ENCODE results near the gene RAB36.

RAB36 gene, protein sequence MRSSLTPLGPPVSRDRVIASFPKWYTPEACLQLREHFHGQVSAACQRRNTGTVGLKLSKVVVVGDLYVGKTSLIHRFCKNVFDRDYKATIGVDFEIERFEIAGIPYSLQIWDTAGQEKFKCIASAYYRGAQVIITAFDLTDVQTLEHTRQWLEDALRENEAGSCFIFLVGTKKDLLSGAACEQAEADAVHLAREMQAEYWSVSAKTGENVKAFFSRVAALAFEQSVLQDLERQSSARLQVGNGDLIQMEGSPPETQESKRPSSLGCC

GRCh38 chr22:23144932-23145877, at the start of gene RAB36:
TSS of gene RAB36 (plus strand) at chr22:23145477. CDS start at chr22:23146617, 1,140 bp downstream.
- DNase-seq (ENCODE audit: low read depth, low spot score), result peak; percentile 100

DNA sequence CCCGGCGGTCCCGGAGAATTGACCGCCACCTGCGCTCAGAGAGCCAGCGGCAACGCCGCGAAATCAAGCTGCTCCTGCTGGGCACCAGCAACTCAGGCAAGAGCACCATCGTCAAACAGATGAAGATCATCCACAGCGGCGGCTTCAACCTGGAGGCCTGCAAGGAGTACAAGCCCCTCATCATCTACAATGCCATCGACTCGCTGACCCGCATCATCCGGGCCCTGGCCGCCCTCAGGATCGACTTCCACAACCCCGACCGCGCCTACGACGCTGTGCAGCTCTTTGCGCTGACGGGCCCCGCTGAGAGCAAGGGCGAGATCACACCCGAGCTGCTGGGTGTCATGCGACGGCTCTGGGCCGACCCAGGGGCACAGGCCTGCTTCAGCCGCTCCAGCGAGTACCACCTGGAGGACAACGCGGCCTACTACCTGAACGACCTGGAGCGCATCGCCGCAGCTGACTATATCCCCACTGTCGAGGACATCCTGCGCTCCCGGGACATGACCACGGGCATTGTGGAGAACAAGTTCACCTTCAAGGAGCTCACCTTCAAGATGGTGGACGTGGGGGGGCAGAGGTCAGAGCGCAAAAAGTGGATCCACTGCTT, 49.4 kb upstream of the RAB36 start:
- DNase-seq (ENCODE audit: low read depth, low spot score), result no peak

DNA sequence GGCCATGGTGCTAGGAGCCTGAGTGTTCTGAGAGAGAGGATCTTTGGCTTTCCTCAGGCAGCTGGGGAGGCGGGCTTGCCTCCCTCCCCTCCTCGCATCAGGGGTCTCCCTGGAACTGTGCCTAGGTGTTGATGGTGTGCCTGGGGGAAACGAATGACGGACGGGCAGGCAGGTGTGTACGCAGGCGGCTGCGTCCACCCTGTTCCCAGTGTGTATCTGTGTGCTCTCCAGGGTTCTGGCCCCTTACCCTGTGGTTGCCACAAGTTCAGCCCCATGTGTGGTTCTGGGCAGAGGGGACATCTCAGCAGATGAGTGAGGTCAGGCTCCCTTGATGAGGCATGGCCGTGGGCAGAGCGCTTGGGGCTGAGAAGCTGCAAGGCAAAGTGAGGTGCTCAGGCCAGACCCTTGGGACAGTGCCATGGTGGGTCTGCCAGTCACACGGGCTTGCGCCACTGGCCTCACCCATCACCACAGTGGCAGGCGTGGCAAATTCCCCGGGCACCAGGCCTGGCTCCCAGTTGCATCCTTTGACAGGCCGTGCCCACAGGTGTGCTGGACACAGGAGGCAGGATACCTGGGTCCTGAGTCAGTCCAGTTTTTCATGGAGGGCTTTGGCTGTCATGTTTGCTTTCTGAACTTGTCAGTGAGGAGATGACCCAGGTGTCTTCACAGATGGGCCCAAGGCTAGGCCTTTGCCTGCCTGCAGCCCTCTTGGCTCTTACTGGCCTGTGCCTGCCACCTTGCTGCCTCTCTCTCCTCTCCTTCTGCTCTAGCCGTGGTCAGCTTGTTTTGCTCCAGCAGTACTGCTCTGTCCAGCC, 47.7 kb upstream of the RAB36 start:
- no peak for DNase-seq (ENCODE audit: low read depth, low spot score)

DNA sequence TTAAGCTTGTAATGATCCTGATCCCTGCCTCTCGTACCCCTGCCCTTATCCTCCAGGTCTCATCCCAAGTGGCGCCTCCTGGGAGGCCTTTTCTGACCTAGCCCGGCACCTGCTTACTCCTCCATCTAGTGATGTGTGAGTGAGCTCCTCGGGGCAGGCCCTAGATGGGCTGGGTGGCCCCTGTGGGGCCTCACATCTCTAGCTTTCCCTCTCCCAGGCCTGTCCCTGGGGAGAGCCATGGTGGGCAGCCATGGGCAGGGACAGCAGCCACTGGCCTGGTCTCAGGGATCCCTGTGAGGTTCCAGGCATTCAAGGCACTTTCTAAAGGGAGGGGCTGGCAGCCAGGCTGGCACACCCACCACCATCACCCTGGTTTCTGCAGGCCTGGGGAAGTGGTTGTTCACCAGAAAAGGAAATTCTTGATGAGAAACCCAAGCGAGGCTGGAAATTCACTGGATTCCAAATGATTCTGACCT, 47.0 kb upstream of the RAB36 start:
- no peak for DNase-seq (ENCODE audit: low read depth, low spot score)

DNA sequence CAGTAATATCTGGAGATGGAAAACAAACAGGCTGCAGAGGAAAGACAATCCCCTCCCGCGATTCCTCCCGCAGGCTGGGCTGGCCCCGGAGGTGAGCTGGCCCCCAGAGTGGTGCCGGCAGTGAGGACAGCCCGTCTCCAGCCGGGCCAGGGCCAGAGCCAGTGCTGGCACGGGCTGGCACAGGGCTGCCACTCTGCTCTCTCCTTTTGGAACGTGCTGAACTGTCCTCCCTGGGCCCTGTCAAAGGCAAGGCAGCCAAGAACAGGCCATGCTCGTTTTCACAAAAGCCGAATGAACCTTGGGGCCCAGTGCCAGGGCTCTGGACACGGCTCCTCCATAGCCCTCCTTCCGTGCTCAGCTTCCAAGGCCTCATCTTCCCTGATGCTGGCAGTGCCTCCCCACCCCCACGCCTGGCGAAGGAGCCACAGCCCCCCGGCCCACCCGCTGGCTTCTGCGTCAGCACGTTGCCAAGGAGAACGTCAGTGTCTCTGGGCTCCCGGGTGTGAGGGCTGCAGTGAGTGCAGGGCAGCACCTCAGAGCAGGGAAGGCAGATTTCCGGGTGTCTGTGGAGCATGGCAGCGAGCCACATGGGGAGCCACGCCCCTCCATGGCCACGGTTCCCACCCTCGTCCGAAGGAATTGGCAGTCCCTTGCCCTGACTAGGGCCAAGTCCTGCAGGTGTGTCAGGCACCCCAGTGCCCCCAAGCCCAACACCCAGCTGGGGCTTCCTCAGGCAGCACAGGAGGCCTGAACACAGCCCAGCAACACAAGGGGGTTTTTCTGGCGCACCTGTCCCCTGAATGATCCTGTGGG, 46.4 kb upstream of the RAB36 start:
- peak; percentile 11 for DNase-seq (ENCODE audit: low read depth, low spot score)

- no peak for DNase-seq (ENCODE audit: low read depth, low spot score)
Measured at GRCh38 chr22:23099531-23099804, 45.8 kb upstream of the RAB36 start.

GRCh38 chr22:23100124-23100801, 45.0 kb upstream of the RAB36 start:
- DNase-seq (ENCODE audit: low read depth, low spot score), result no peak

- no peak for DNase-seq (ENCODE audit: low read depth, low spot score)
Measured at GRCh38 chr22:23101524-23101923, 43.8 kb upstream of the RAB36 start.

GRCh38 chr22:23102002-23102655, 43.1 kb upstream of the RAB36 start:
- DNase-seq (ENCODE audit: low read depth, low spot score), result no peak

- DNase-seq (ENCODE audit: low read depth, low spot score), result no peak
Measured at GRCh38 chr22:23102776-23103175, 42.5 kb upstream of the RAB36 start.

DNA sequence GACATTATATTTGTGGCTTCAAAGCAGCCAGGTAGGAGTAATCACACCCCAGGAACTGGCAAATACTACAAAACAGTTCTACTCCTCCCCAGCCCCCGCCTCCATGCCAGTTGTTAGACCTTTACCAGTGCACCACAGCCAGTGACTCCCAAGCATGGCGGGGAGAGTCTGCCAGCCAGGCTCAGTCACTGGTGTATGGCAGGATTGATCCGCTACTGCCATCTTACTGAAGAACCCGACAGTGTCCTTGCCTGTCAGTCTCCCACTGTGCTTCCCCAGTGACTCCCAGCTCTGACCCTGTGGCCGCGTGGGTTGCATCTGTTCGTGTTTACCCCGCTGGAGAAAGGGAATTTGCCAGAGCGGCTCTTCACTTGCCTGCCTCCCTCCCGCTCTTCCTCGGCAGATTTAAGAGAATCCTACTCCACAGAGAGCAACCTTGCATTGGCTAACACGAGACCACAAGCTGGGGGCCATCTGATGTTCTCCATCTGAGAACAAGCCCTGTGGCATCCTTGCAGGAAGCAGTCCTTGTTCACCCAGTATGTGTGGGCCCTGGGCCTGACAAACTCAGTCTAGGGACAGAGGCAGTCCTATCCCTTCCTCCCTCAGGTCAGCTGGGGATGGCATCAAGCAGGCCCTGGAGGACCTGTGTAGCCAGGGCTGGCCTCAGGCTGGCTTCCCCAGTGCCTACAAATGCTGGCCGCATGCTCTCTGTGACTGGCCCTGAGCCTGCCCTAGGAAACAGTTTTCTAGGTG, 41.9 kb upstream of the RAB36 start:
- DNase-seq (ENCODE audit: low read depth, low spot score), result no peak

DNA sequence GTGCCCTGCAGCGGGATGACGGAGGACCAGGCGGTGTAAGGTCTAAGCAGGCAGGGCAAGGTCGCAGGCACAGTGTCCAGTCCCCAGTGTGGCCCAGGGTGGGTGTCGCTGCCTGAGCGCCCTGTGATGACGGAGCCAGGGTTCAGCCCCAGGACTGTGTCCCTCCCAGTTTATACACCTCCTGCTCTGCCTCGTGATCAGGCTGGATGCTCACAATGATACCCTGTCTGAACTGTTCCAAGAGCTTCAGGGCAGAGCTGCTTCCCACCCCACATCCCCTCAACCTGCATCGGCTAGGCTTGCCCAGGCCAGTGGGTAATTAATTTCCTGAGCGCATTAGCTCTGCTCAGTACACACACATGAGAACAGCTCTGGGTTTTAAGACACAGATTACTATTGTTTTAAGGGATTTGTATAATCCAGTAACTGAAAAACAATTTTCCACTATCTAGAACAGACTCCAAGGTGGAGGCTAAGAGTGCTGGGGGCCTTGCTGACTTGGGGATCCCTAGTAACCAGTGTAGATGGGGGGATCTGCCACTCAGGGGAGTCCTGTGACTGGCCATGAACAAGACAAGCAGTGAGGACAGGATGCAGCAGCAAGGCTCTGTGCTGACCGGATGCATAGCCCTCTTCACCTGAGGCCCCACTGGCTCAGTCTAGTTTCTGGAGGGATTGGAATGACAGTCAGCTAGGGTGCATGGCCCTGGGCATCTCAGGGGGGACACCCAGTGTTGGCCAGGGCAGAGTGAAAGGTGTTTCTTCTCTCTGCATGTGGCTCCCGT, 40.9 kb upstream of the RAB36 start:
- DNase-seq (ENCODE audit: low read depth, low spot score), result no peak

GRCh38 chr22:23105304-23105703, 40.0 kb upstream of the RAB36 start:
- DNase-seq (ENCODE audit: low read depth, low spot score), result no peak

DNA sequence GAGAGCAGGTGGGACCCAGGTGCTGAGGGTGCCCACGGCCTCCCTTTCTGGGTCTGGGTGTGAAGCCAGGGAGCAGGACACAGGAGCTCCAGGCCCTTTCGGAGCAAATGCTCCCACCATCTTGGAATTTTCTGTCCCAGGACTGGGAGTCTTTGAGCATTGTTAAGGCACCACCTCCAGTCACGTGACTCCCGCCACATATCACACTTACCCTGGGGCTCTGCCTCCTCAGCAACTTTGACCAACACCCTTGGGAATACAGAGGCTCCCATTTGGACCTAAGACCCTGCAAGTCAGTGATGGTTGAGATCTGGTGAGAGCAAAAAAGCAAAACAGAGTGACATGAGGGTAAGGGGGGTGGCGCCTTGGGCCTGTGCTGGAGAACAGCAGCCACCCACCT, 39.4 kb upstream of the RAB36 start:
- DNase-seq (ENCODE audit: low read depth, low spot score), result no peak

GRCh38 chr22:23106344-23106743, 38.9 kb upstream of the RAB36 start:
- no peak for DNase-seq (ENCODE audit: low read depth, low spot score)

DNA sequence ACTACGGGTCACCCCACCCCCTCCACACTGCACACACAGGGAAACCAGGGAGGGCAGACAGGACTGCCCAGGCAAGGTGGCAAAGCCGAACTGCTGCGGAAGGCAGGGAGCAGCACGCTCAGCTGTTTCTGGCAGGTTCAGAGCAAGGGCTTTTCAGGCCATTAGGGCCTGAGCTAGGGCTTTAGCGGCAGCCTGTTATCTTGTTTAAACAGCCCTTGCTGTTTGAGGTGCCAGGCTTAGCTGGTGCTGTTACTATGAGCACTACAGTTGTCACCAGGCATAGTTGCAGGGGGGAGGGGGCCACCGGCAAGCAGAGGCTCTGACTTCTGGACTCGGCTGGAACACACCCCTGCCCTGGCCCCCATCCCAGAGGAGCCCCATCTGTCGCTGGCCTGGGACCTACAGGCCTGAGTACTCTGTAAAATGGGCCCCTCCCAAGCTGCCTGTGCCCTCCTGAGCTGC, 38.3 kb upstream of the RAB36 start:
- DNase-seq (ENCODE audit: low read depth, low spot score), result no peak

DNA sequence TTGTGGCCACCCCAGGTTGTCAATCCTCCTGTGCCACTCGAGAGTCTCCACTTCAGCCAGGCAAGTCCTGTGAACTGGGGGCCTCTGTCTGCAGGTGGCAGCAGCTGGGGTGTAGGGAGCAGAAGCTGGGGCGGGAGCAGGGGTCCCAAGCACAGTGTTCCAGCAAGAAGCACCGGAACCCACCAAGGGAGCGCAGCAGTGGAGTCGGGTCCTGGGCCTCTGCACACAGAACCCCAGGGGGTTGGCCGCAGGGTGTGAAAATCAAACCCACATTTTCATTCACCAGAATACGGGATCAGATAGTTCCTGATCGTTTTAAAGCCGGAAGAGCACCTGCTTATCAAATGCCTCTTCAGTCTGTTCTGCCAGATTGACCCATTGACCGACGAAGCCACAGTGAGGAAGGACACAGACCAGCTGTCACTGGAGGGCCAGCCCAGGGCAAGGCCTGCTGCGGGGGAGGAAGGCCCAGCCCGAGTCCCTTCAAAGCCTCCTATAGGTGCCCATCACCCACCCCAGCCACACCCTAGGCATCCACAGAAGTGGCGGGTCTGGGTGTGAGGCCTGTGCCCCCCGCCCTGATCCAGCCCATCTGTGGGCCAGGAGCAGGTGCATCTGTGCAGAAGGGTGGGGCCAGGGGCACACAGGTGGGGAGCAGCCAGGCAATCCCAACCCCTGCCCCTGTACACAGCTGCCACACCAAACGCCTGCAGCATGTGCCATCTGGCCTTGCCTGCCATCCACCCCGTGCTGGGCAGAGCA, 37.6 kb upstream of the RAB36 start:
- DNase-seq (ENCODE audit: low read depth, low spot score), result no peak
